Measurements from ENCODE around the gene ARMC9. TPM values are rescaled to one million over a fixed set of nuclear protein-coding genes. Genes with fewer than 3 reads are reported as not detected.

ARMC9 gene
- total RNA-seq, 1 experiment from 2014 or later, result 14.9 TPM

DNA sequence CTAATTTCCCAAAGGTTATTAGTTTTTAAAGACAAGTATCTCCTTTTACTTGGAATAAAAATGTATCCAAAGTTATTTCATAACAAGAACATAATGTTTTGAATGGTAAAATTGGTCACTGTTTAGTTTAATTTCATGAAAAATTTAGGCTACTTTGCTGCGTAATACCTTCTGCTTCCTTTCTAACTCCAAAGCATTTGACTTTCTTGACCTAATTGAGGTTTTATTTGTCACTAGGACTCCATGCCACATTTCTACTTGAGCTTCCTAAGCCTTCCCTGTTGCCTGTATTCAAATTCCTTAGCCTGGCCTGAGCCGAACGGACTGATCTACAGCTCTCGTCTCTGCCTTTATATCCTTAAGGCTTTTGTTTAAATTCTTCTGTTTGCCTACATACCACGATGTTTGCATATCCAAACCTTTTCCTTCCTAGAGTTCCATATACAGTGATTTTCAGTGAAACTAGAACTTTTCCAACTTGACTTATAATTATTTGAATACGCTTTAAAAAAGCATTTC lies 25.1 kb downstream of the ARMC9 start:
- Histone ChIP-seq H3K4me1 (ENCODE audit: insufficient read depth, low read length, poor library complexity, severe bottlenecking) (no peaks in the 10 kb centered on the region), H3K36me3 (ENCODE audit: insufficient read depth, low read length, poor library complexity, severe bottlenecking) (no peaks in the 10 kb centered on the region), H3K27me3 (replicated peaks; ENCODE audit: insufficient read depth, low read depth, low read length, poor library complexity) (no peaks in the 10 kb centered on the region), H3K9me3 (ENCODE audit: low read depth, low read length, poor library complexity, severe bottlenecking) (no peaks in the 10 kb centered on the region), H3K27ac (ENCODE audit: low read depth, low read length, poor library complexity, severe bottlenecking) (no peak overlapping the region), H3K4me3 (ENCODE audit: low read depth, low read length, poor library complexity, severe bottlenecking) (no peak overlapping the region)
- ChIA-PET CTCF (no interaction called here), POLR2A (ENCODE audit: low non-redundant PET) (no interaction called here)
- intact Hi-C loops (cut with micrococcal nuclease; ENCODE audit: unreplicated experiment), result loop anchor here (10.0 kb wide), 1 partner anchor 341 kb away; no protein-coding TSS in a partner anchor
- BruUV-seq (replicated peaks), result no TSS peak
- no peak for TF ChIP-seq CTCF (conservative IDR thresholded peaks at IDR 0.05; ENCODE audit: low read depth, low read length)
- no peak for TF ChIP-seq EZH2 (IDR thresholded peaks at IDR 0.05; ENCODE audit: borderline replicate concordance, low read depth, low read length, poor library complexity, severe bottlenecking)
- no peak for DNase-seq (ENCODE audit: low spot score)

- POLR2A ChIA-PET (ENCODE audit: low non-redundant PET), result no interaction called here
- TF ChIP-seq CTCF (conservative IDR thresholded peaks at IDR 0.05; ENCODE audit: low read depth, low read length), result peak; percentile 83
- no peak for TF ChIP-seq EZH2 (IDR thresholded peaks at IDR 0.05; ENCODE audit: borderline replicate concordance, low read depth, low read length, poor library complexity, severe bottlenecking)
Measured at GRCh38 chr2:231227310-231228162, 29.1 kb downstream of the ARMC9 start.

DNA sequence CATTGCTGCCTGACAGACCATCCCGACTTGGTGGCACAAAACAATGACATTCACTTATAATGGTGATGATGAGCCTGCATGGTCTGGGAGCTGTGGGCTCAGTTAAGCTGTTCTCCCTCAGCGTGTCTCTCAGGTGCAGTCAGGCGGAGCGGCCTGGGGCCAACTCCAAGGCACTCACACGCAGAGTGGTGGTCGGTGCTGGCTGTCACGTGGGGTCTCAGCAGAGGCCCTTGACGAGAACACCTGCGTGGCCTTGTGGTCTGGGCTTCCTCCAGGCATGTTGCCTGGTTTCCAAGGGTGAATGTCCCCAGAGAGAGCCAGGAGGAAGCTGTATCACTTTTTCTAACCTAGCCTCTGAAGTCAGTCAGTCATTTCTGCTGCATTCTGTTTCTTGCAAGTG lies 29.8 kb downstream of the ARMC9 start:
- intact Hi-C loops (cut with micrococcal nuclease; ENCODE audit: unreplicated experiment), result loop anchor here (5.0 to 10.0 kb wide), 2 partner anchors 184 to 337 kb away; no protein-coding TSS in a partner anchor
- no peak overlapping the region for H3K27ac ChIP-seq (ENCODE audit: low read depth, low read length, poor library complexity, severe bottlenecking)
- H3K4me1 ChIP-seq (ENCODE audit: insufficient read depth, low read length, poor library complexity, severe bottlenecking), result no peaks in the 10 kb centered on the region
- no TSS peak for BruUV-seq (replicated peaks)
- no peak for DNase-seq (ENCODE audit: low spot score)
- ChIA-PET POLR2A (ENCODE audit: low non-redundant PET) (no interaction called here), CTCF (no interaction called here)
- TF ChIP-seq CTCF (conservative IDR thresholded peaks at IDR 0.05; ENCODE audit: low read depth, low read length) (no peak), EZH2 (IDR thresholded peaks at IDR 0.05; ENCODE audit: borderline replicate concordance, low read depth, low read length, poor library complexity, severe bottlenecking) (no peak)
- H3K36me3 ChIP-seq (ENCODE audit: insufficient read depth, low read length, poor library complexity, severe bottlenecking), result no peaks in the 10 kb centered on the region
- H3K9me3 ChIP-seq (ENCODE audit: low read depth, low read length, poor library complexity, severe bottlenecking), result no peaks in the 10 kb centered on the region
- no peak overlapping the region for H3K4me3 ChIP-seq (ENCODE audit: low read depth, low read length, poor library complexity, severe bottlenecking)
- H3K27me3 ChIP-seq (replicated peaks; ENCODE audit: insufficient read depth, low read depth, low read length, poor library complexity), result no peaks in the 10 kb centered on the region

More at GRCh38 chr2:231227310-231228162, 29.1 kb downstream of the ARMC9 start:
- CTCF ChIA-PET, result no interaction called here
- no peaks in the 10 kb centered on the region for H3K9me3 ChIP-seq (ENCODE audit: low read depth, low read length, poor library complexity, severe bottlenecking)
- H3K27ac ChIP-seq (ENCODE audit: low read depth, low read length, poor library complexity, severe bottlenecking), result no peak overlapping the region
- H3K36me3 ChIP-seq (ENCODE audit: insufficient read depth, low read length, poor library complexity, severe bottlenecking), result no peaks in the 10 kb centered on the region
- no peaks in the 10 kb centered on the region for H3K4me1 ChIP-seq (ENCODE audit: insufficient read depth, low read length, poor library complexity, severe bottlenecking)
- DNase-seq (ENCODE audit: low spot score), result peak; percentile 82
- H3K4me3 ChIP-seq (ENCODE audit: low read depth, low read length, poor library complexity, severe bottlenecking), result no peak overlapping the region
- BruUV-seq (replicated peaks), result no TSS peak
- H3K27me3 ChIP-seq (replicated peaks; ENCODE audit: insufficient read depth, low read depth, low read length, poor library complexity), result no peaks in the 10 kb centered on the region
- intact Hi-C loops (cut with micrococcal nuclease; ENCODE audit: unreplicated experiment), result loop anchor here (2.0 to 10.0 kb wide), 3 partner anchors 185 to 337 kb away; no protein-coding TSS in a partner anchor
